ENCODE results near the gene ELP2. TPM values are rescaled to one million over a fixed set of nuclear protein-coding genes. Genes with fewer than 3 reads are reported as not detected.

Gene ELP2
- total RNA-seq, 1 donor from 2014 or later, result 143 TPM

DNA sequence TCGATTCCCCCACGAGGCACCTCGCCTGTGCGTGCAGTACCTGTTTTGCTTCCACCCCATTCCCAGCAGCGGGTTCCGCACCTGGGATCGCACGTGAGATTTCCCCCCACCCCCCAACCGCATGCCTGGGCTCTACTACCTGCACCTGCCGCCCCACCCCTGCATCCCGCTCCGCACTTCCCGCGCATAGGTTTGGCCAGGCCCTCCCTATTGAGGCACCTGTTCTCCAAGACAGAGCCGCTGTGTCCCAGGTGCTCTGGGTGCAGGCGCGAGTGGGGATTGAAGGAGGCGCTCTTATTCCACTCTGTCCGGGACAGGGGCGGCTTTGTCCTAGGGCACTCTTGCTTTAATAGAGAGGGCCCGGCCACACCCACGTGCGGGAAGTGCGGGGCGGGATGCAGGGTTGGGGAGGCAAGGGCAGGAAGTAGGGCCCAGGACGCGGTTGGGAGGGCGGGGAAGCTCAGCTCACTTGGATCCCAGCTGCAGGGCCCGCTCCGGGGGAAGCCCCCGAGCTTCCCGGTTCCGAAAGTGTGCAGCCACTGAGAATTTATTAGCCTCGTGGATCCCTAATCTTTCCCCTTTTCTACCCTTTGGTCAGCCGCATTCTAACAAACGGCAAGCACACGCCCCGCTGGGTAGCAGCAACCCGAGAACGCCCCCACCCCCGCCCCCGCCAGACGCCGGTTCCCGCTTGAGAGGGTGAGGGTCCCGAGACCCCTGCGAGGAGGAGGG lies 56.9 kb downstream of the ELP2 start:
- TF ChIP-seq, protein P1, sequence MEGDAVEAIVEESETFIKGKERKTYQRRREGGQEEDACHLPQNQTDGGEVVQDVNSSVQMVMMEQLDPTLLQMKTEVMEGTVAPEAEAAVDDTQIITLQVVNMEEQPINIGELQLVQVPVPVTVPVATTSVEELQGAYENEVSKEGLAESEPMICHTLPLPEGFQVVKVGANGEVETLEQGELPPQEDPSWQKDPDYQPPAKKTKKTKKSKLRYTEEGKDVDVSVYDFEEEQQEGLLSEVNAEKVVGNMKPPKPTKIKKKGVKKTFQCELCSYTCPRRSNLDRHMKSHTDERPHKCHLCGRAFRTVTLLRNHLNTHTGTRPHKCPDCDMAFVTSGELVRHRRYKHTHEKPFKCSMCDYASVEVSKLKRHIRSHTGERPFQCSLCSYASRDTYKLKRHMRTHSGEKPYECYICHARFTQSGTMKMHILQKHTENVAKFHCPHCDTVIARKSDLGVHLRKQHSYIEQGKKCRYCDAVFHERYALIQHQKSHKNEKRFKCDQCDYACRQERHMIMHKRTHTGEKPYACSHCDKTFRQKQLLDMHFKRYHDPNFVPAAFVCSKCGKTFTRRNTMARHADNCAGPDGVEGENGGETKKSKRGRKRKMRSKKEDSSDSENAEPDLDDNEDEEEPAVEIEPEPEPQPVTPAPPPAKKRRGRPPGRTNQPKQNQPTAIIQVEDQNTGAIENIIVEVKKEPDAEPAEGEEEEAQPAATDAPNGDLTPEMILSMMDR (IDR thresholded peaks at IDR 0.05; ENCODE audit: unreplicated experiment), result no peak
- Mint-ChIP-seq H3K4me1 (peaks cover 8% of the 10 kb centered on the region), H3K9me3 (no peaks in the 10 kb centered on the region), H3K36me3 (no peaks in the 10 kb centered on the region), H3K4me3 (peak overlapping the region; percentile 82), H3K27me3 (ENCODE audit: low read depth) (peaks cover 39% of the 10 kb centered on the region), H3K27ac (no peak overlapping the region)
- no peak for DNase-seq (ENCODE audit: low spot score in 2 of 2, unreplicated experiment in 2 of 2)

DNA sequence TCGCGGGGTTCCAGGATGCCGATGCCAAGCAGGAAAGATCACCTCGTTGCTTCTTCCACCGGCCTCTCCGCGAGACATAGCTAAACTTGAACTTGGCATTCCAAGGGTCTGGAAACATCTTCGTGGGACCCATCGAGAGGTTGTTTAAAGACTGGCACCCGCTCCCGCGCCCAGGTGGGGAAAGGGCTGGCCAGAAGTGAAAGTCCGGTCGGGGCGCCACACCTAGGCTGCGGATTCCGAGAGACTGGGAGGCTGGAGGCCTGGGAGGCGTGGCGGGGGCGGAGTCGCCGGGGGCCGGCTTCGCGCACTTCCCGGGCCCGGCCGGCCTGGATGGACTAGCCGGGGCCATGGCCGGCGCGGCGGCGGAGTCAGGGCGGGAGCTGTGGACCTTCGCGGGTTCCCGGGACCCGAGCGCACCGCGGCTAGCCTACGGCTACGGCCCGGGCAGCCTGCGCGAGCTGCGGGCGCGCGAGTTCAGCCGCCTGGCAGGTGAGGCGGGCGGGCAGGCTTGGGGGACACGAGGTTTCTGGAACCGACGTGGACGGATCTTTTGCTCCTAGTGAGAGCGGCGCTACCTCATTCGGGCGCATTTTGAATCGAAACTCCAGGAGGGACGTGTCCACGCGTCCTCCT lies 57.6 kb downstream of the ELP2 start, which contains the start of gene MOCOS:
Gene MOCOS (plus strand): TSS at position 305 of the 633 bp plus-strand sequence. CDS start 43 bp downstream, at position 348.
- H3K9me3 Mint-ChIP-seq, result no peaks in the 10 kb centered on the region
- DNase-seq (ENCODE audit: low spot score in 2 of 2, unreplicated experiment in 2 of 2), result peak; percentile 58 to 80
- peaks cover 8% of the 10 kb centered on the region for H3K4me1 Mint-ChIP-seq
- H3K27me3 Mint-ChIP-seq (ENCODE audit: low read depth), result peaks cover 39% of the 10 kb centered on the region
- TF ChIP-seq, protein P1 (IDR thresholded peaks at IDR 0.05; ENCODE audit: unreplicated experiment), result no peak
- no peak within 1 kb of the TSS for H3K27ac Mint-ChIP-seq
- no peaks in the 10 kb centered on the region for H3K36me3 Mint-ChIP-seq
- peak within 1 kb of the TSS; percentile 82 for H3K4me3 Mint-ChIP-seq

DNA sequence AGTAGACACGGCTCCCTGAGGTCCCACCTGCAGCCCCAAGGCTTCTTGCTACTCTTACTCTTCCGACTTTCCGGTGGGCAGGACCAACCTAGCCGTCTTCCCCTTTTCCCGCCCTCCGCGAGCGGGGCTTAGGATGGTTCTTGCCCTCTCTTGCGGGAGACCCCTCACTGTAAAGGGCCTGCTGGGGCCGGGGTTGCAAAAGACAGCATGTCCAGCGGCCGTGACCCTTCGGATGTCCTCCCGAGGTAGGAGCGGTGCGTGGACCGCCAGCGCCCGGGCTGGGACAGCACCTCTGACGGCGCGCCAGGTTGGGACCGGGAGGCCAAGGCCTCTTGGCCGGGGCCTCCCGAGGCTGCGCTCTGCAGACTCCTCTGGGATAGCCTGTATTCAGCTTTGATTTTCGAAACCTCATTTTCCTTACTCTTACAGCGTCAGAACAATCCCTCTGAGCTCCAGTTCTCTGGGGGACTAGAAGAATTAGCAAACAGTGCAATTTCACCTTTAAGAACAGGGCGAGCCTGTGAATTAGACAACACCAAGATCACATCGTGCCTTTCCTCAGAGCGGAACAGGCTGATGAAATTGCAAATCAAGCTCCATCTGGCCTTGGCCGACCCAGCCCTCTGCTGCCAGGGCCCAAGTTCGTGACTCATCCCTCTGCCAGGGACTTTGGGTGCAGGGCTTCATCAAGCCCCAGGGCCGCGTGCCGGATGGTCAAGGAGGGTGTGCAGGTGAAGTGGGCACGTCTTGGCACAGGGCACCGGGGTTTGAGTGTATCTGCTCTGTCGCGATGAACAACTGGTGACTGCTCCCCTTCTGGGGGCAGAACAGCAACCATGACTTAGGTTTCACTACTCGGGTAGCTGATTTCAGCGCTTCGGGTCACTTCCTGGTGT lies 58.4 kb downstream of the ELP2 start:
- H3K36me3 Mint-ChIP-seq, result no peaks in the 10 kb centered on the region
- peaks cover 39% of the 10 kb centered on the region for H3K27me3 Mint-ChIP-seq (ENCODE audit: low read depth)
- no peaks in the 10 kb centered on the region for H3K9me3 Mint-ChIP-seq
- DNase-seq (ENCODE audit: low spot score in 2 of 2, unreplicated experiment in 2 of 2), result no peak
- TF ChIP-seq, protein P1 (IDR thresholded peaks at IDR 0.05; ENCODE audit: unreplicated experiment), result no peak
- no peak overlapping the region for H3K27ac Mint-ChIP-seq
- peak overlapping the region; percentile 72 for H3K4me3 Mint-ChIP-seq
- peaks cover 8% of the 10 kb centered on the region for H3K4me1 Mint-ChIP-seq

DNA sequence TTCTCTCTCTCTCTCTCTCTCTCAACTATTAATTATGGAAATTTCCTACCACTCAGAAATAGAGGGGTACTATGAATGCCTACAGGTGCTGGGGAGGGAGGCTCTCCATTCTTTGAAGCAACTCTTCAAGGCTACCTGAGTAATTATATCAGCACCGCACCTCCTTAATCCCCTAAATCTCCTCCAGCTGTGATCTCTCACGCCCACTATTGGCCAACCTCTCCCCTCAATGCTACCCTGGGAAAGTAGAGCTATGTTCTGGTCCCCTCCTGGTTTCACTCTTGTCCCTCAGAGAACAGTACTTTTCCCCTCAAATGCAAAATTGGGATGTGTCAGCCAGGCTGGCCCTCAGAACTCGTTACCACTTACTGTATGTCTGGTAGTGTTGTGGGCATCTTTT lies 59.2 kb downstream of the ELP2 start:
- Mint-ChIP-seq H3K27ac (no peak overlapping the region), H3K27me3 (ENCODE audit: low read depth) (peaks cover 39% of the 10 kb centered on the region), H3K9me3 (no peaks in the 10 kb centered on the region), H3K36me3 (no peaks in the 10 kb centered on the region), H3K4me1 (peaks cover 4% of the 10 kb centered on the region), H3K4me3 (peak overlapping the region; percentile 72)
- DNase-seq (ENCODE audit: low spot score in 2 of 2, unreplicated experiment in 2 of 2), result no peak
- TF ChIP-seq, protein P1 (IDR thresholded peaks at IDR 0.05; ENCODE audit: unreplicated experiment), result no peak

DNA sequence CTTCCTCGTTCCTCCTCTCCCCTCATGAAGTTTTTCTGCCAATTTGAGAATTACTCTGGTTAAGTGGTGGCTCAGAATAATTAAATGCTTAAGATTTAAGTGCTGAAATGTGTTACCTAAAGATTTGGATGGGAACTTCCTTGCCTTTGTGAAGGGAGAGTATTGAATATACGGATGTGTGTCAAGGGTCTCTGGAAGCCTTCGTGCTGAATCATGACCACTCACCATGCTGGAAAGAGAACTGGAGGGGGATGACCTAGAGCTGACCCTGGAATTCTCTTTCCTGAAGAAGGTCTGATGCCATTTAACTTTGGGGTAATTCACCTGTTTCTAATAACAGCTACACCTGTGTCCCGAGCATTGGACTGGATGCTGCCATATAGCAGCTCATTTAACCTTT lies 59.8 kb downstream of the ELP2 start:
- H3K9me3 Mint-ChIP-seq, result no peaks in the 10 kb centered on the region
- H3K27me3 Mint-ChIP-seq (ENCODE audit: low read depth), result peaks cover 39% of the 10 kb centered on the region
- no peak overlapping the region for H3K27ac Mint-ChIP-seq
- DNase-seq (ENCODE audit: low spot score in 2 of 2, unreplicated experiment in 2 of 2), result no peak
- H3K4me1 Mint-ChIP-seq, result peaks cover 4% of the 10 kb centered on the region
- H3K36me3 Mint-ChIP-seq, result no peaks in the 10 kb centered on the region
- TF ChIP-seq, protein P1 (IDR thresholded peaks at IDR 0.05; ENCODE audit: unreplicated experiment), result no peak
- no peak overlapping the region for H3K4me3 Mint-ChIP-seq

Measured in mesothelial cell of epicardium (in vitro differentiated cells).